Measurements from ENCODE around the gene CEP112.

CEP112 gene

DNA sequence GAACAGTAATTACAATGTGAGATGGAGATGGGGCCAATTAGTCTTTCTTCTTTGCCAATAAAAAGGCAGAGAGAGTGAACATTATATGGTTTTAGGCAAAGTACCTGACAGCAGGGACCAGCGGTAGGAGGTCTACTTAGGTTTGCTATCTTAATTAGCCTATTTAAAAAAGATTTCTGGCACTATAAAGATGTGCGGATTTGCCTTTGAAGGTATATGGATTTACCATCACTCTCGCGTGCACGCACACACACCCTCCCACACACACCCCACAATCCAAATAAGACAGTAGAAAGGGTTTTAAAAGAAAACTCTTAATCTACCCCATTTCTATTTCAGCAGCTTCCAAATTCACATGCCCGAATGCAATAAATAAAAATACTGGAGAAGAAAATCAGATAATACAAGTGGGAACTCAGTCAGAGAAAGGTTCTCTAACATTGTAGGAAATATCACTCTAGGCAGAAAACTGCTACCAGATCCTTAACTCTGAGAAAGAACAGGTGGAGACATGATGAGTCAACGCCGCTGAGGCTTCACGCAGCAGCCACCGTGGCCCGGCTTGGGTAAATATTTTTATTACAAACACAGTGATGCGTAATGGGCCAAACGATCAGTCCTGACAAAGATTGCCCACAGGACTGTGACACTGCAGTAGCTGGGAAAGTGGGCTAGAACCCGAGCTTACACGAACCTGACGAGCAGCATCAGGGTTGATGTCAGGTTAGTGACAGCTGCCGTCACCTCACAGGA, 563.9 kb downstream of the CEP112 start:
- no peak for DNase-seq

DNA sequence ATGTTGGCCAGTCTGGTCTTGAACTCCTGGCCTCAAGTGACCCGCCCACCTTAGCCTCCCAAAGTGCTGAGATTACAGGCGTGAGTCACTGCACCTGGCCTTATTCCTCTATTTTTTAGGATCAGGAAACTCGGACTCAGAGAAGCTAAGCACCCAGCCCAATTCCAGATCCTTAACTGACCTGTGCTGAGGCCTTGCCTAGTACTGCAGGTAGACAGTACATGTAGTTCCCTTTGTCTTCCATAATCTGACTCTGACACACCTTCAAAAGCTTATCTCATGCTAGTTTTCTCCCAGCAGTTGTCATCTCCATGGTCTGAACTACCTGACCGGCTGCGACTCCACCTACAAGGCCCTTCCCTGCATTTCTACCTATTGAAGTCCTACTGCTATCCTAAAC, 564.8 kb downstream of the CEP112 start:
- DNase-seq, result no peak

DNA sequence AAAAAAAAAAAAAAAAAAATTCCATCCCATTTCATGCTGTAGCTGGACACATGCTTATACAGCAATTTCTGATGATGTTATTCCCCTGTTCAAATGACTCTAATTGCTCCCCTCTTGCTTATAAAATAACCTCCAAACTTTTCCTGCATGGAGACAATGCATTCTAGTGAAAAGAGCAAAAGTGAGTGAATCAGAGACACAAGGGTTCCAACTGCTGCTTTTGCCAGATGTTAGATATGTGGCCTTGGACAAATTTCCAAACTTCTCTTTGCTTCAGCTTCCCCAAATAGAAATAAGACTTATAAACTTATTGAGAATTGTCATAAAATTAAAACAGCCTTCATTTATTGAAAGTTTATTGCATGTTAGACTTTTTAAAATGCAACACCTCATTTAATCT, 565.5 kb downstream of the CEP112 start:
- DNase-seq, result no peak

DNA sequence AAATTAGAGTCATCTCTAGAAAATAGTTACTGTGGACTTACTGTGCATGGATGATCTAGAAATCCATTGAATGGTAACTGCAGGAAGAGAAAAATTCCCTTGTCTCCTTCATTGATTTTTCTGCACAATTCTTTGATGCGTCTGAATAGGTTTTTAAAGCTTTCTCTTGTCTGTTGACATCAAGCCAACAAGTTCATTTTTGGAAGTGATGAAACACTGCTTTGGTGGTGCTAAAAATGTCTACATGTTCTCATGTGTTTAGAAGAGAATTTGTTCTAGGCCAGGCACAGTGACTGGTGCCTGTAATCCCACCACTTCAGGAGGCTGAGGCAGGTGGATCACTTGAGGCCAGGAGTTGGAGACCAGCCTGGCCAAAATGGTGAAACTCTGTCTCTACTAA, 573.4 kb downstream of the CEP112 start:
- no peak for DNase-seq

DNA sequence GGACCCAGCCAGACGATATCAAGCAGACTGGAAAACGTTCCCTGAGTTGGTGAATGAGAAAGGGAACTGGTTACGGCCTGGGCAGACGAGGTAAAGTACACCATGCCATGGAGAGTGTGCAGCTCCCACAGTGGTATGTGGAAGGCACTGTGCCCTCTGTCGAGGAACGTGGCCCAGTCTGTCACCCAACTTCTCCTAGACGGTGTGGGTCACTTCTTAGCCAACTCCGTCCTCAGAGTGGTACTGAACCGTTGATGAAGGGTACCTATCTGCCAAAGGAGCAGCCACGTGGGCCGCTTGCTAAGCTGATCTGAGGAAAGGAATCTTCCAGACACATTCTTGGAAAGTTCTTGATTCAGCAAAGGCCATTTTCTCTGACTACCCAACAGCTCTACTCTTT, 574.4 kb downstream of the CEP112 start:
- DNase-seq, result no peak

DNA sequence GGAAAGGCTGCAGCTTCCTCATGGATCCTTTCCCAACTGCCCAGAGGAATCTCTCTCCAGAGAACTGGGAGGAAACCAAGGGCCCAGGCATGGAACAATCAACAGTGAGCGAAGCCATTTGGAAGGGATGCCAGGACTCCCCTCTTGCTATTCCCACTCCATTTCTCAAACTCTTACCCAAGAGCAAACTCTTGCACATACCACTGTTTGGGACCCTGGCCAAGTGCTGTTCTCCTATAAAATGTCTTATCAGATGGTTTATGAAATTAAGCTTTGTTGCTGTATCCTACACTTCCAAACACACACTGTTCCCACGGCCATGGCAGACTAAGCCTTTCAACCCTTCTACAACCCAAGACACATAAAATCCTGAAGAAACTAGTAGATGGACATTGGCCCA, 582.2 kb downstream of the CEP112 start:
- no peak for DNase-seq

DNA sequence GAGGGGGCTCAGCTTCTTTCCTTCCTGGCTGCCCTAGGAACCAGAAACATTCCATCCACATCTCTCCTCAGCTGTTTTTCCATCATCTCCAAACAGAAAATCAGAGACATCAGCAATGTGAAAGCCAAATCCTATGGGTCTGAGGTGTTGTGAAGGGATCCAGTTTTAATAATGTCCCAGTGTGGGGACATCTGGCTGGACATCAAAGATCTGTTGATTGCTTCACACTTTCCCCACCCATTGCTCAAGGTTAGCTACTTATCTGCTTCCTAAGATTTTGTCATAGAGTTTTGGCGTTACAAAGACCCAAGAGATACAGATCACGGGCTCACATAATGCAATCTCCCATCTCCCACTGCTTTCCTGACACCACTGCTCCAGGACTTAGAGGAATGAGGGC, 582.6 kb downstream of the CEP112 start:
- DNase-seq, result no peak

DNA sequence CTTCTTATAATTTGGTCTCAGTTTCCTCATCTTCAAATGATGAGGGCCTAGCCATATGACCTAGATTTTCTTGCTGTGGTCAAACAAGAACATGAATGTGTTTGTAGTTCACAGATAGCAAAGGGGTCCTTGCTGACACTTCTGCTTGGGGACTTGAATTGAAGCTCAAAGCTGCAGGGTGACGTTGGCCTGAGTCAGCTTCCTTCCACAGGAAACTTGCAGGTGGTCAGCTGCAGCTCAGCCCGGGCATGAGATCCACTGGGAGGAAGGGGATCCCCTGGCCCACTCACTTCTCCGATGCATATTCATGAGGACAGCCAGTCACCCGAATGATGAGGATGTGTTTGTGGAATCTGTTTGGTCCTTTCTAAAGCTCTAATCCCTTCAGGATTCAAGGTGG, 587.9 kb downstream of the CEP112 start:
- DNase-seq, result no peak

DNA sequence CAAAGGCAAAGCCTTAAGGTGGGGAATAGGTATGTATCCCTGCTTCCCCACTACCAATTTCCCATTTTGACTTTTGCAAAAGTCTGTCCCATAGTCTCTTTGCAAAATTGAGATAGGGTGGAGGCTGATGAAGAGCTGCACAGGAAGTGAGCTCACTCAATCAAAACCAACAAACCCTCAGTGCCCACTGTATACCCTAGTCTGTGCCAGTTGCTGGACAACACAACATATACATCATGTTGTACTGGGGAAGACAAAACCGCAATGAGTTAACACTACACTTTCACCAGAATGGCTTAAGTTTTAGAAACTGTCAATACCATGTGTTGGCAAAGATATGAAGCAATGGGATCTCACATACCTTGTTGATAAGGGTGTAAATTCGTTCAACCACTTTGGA, 590.1 kb downstream of the CEP112 start:
- no peak for DNase-seq

DNA sequence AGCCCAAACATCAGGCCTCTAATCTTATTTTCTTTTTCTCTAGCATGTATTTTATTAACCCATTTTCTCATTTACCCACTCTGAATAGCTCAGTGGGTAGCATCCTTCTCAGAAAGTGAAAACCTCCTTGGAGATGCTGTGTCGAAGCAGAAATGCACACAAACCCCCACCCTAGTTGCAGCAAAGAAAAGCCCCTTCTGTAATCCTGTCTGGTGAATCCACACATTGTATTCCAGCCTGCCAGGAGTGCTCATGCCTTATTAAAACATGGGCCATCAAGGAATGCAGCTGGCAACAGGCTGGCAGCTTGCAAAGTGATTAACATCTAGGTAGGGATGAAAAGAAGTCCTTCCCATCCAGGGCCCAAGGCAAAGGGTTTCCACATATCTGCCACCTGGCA, 590.8 kb downstream of the CEP112 start:
- DNase-seq, result no peak

DNA sequence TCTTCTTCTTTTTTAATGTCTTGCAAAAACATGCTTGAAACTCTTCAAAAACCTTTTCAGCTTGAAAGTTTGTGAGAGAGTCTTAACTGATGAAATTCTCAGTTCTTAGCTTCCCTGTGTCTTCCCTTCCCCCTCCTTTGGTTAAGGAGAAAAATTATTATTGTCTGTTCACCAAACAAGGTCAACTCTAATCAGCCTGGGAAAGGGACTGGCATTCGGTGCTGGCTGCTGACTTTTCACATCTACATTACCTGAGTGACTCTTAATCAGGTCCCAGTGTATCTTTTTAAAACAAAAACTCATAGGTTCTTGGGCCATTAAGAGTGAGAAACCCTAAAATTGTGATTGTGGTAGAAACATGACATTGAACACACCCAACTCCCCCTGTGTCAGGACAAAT, 591.4 kb downstream of the CEP112 start:
- no peak for DNase-seq

DNA sequence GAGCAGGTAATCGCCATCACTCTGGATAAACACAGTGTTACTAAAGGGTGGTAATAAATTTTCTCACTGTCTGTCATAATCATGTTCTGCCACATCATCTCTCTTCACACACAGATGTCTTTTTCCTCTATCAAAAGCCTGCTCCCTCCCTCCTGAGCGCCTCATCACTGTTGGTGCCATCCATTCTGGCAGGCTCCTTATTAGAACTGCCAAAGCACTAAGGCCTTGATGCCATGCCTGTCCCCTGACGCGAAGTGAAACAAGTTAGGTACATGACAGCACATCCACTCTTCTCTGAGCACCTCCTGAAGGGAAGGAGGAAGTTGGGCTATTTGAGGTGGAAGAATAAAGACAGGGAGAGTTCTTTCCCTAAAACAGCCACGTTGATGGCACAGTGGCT, 592.3 kb downstream of the CEP112 start:
- DNase-seq, result no peak

DNA sequence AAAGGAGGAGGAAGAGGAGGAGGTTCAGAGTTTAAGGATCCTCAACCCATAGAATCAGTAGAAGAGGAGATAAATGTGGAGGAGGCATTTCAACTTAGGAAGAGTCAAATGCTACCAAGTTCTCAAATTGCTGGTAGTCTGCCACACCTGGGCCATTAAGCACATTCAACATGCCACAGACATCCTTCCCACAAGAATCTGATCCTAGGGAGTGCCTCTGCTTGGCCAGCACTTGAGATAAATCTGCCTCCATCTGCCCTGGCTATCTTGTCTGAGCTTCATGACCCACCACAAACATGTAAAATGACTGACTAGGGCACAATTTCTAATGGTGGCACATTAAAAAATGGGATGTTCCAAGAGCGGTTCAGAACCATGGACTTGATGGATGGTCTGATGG, 593.2 kb downstream of the CEP112 start:
- no peak for DNase-seq

DNA sequence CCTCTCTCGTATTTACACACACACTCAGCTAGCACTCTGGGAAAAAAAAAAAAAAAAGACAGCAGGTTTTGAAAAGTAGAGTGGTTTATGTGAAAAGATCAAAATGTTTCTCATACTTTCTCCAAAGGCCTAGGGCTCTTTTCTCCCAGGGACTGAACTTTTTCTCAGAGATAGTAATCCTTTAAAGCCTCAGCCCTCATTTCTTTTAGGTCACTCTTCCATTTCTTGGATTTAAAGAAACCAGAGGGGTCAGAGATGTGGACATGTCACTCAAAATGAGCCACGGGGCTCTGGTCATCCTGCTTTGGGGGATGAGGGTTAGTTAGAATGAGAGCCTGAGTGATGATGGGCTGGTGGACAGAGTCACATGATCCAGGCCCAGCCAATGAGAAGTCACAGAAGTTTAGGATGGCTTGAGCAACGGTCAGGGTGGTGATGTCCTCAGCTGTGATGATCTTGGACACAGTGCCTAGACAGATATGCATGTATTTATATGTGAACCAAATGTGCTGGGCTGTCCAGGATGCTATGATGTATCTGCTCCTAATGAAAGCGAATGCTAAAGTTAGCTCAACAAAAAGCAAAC, 596.8 kb downstream of the CEP112 start:
- no peak for DNase-seq

DNA sequence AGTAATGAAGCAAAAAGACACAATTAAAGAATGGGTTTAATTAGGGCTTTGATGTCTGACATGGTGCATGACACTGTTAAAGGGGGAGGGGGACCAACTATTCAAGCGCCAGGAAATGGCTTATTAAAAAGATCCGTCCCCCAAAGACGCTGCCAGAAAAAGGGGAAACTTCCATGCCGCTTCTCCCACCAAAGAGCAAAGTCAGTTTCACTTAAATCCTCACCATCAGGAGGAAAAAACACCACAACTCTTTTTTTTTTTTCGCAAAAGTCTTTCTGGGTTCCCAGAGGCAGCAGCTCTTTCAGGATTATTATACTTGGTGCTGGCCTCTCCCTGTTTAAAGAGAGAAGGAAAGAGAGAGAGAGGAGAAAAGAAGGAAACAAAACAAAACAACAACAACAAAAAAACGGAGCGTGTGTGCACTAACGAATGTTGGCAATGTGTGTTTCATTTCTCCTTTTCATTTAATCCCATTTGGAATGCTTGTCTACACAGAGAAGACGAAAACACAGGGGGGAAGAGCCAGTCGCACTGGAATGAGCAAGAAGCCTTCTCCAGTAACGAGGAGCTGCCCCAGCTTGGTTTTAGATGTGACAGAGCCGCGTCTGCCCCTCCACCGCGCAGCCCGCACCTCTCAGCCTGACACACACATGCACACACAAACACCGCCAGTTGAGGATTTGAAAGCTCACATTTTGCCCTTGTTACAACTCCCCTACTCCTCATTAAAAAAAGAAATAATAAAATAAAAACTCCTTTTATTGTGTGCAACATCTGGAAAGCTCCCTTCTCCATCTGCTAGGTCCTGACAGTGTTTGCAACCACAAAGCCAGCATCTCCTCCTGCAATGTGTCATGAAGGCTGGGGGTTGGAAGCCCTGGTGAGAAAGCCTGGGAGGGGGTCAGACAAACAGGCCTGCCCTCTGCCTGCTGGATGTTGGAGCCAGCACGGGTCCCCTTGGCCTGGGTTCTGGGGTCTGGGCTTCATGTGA, 597.8 kb downstream of the CEP112 start:
- peak in 1 of 2 experiments; percentile 20 for DNase-seq

DNA sequence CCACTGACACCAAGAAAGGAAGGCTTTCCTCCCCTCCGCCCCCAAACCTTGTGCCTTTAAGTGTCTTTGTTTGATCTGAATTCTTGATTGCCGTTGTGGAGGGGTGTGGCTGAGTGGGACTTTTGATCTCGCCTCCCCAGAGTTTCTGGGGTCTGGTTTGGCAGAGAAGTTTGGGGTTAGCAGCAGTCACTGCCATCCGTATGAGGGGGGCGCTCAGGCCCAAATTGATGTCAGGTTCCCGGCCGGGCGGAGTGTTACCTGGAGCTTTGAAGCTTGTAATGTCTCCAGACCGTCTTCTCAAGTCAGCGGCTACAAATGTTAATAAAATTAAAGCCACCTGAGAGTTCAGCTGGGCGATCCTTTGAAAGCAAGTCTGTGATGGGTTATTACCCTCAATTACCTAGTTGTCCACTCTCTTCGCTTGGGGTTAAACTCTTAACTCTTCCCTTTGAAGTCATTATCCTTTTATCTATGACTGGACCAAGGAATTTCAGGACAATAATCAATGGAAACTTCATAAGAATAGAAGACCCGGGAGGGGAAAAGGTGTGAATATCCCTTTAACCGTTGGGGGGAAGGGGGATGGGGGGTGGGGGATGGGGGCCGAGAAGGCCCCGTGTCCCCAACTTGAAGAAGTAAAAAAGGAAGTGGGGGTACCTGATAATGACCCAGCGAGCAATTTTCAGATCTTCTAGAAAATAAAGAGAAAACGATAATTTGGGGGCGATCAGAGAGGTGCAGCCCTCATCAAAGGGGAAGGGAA, 598.7 kb downstream of the CEP112 start:
- DNase-seq, result no peak

DNA sequence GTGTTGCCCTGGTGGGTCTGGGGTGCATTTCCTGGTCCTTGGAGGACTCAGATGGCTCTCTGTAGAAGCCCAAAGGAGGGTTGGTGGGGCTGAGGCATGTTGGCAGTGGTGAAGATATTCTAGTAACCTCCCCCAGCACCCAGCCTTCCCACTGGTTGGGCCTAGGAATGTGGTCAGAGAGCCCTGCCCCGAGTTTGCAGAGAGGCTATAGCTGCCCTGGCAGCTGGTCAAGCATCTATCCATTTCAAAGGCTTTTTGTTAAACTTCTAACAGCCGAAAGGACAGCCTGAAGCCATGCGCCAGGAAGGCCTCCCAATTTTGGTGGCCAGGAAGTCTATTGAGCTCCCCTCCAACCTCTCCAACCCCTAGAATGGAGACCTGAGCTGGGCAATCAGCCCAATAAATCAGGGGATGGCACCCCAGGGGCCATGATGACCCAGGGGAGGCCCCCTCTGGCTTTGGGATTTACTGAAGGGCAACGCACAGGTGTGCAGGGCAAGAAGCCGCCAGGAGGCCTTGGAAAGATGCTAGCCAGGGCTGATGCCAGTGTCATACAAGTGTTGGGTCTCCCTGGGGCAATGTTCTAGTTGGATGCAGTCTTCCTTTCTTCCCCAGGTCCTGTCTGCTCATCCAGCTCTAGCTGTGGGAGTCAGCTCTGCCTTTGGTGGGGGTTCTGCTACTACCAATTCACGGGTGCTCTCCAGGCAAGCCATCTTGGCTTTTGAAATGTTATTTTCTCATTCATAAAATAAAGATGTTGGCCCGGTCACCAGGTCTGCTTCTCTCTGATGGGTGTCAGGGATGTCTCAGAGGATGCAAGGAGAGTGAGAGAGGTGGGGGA, 599.6 kb downstream of the CEP112 start:
- no peak for DNase-seq

DNA sequence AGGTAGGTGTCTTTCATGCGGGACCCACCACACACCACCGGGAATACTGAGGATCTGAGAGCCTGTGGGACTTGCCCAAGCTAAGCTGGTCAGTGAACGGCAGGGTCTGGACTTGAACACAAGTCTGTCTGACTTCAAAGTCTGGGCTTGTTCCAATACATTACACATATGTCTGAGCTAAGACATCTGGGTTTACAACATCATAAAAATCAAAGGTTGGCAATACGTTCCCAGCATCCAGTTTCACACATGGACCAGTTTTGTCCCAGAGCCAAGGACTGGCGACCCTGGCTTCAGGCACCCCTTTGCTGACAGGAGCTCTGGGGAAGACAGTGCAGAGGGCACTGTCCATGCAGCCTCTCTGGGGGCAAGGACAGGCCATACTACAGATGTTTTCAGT, 602.6 kb downstream of the CEP112 start:
- no peak for DNase-seq

DNA sequence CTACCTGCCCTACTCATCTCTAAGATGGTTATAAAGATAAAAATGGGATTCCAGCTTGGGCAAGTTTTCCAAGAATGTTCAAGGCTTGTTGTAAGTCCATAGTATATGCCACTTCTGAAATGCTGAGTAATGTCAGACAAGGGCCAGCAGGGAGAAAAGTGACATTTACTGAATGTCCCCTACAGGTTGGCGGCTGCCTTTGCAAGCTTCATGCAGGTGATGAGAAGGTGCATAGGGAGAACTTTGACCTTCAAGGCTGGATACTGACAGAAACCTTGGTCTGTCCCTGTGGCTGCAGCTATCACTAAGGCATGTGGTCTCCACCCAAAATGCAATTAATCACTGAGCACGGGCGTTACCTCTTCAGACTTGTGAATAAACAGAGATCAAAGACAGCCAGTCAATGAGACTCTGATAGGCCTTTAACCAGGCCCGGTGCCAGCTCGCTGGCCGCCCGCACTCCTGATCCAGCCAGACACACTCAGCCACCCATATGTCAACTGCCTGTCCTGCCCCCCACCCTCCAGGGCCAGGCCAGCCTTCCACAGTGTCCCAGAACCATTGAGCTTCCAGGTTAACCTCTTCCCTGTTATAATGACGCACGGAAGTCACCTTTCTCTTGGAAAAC, 603.6 kb downstream of the CEP112 start:
- DNase-seq, result no peak

DNA sequence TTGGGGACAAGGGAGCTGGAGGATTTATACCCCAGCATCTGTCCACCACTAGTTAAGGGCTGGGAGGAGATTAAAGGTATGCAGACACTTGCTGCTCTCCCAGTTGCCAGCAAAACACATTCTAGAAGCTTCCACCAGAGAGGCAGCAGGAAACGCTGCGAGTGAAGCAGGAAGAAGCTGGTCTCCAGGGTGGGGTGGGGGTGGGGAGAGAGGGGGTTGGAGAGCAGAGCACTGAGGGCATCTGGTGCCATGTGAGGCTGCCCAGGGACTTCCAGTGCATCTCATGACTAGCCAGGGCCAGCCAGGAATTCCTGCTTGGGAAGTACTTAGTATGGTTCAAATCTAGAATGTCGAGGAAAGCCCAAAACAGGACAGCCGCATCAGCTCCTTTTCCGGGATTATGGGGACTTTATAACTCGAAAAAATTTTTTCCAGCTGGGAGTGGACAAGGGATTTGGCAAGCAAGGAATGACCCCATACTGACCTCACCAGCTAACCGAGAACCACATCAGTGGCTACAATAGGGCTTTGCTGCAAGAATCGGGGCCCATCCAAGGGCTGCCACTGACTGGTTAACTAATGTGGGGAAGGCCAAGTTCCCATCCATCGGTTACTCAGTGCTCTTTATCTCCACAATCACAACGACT, 604.3 kb downstream of the CEP112 start:
- no peak for DNase-seq

DNA sequence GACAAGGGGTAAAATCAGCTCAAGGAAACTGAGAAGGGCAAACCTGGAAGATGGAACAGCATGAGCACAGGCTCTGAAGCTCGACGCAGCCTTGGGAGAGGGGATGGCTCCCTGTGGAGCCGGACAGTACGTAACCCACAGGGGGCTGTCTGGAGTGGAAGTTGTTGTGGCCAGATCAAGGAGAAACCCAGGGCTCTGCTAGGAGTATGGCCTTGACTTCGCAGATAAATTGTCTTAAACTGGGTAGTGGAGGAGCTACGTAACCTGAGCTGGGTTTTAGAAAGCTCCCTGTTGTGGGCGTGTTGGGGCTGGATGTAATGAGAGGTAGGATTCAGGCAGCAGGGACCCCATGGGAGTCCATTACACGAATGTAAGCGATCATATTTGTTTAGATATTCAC, 605.0 kb downstream of the CEP112 start:
- DNase-seq, result no peak
